Upper lobe of left lung (tissue), 4 donors: Measurements from ENCODE around the gene PLA2G5.

ENCODE experiments used
- POLR2AphosphoS5 ChIP-seq, 2 donors: sonication (generic); formaldehyde crosslinking; IDR thresholded peaks; one replicate each; pipeline ENCODE4 v1.5.1; 2017; ENCODE audit warnings: antibody characterized with exemption in 2 of 2
- TF ChIP-seq, protein P1 (sequence below), 6 experiments: fragments of 450-650 bp in 4 of 6; fragments of 200-600 bp in 2 of 6; sonication (generic) in 2 of 6; IDR thresholded peaks; one replicate each; pipeline ENCODE4 v1.5.1; 2016 to 2019; ENCODE audit warnings: antibody characterized with exemption in 6 of 6

DNA sequence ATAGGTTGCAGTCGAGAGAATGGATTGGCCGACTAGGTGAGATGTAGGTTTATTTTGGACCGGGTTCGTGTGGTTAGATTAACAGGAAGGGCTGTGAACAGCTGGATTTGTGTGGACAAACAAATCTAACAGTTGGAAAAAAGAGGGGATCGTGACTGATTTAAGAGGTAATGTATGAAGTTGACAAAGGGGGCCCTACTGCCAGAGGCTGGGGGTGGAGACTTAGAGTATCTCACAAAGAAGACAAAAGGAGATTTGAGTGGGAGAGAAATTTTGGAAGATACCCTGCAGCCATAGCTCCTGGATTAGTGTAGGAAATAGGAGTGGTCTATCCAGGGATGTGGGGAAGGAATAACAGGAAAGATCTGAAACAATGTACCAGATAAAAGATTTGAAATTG lies 38.8 kb upstream of the PLA2G5 start:
- TF ChIP-seq POLR2AphosphoS5 (IDR thresholded peaks at IDR 0.05): no peak
- TF ChIP-seq, protein P1, sequence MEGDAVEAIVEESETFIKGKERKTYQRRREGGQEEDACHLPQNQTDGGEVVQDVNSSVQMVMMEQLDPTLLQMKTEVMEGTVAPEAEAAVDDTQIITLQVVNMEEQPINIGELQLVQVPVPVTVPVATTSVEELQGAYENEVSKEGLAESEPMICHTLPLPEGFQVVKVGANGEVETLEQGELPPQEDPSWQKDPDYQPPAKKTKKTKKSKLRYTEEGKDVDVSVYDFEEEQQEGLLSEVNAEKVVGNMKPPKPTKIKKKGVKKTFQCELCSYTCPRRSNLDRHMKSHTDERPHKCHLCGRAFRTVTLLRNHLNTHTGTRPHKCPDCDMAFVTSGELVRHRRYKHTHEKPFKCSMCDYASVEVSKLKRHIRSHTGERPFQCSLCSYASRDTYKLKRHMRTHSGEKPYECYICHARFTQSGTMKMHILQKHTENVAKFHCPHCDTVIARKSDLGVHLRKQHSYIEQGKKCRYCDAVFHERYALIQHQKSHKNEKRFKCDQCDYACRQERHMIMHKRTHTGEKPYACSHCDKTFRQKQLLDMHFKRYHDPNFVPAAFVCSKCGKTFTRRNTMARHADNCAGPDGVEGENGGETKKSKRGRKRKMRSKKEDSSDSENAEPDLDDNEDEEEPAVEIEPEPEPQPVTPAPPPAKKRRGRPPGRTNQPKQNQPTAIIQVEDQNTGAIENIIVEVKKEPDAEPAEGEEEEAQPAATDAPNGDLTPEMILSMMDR (IDR thresholded peaks at IDR 0.05): no peak
